ENCODE results near the gene IDUA.

Gene IDUA

GRCh38 chr4:956531-957230 is 30.2 kb upstream of the IDUA start:
- DNase-seq, result no peak

GRCh38 chr4:957231-957580 is 29.6 kb upstream of the IDUA start:
- no peak for DNase-seq

- DNase-seq, result no peak
Observed at GRCh38 chr4:957581-958313, 29.1 kb upstream of the IDUA start.

GRCh38 chr4:958314-958665 is 28.6 kb upstream of the IDUA start:
- DNase-seq, result no peak

GRCh38 chr4:958696-959337 is 28.0 kb upstream of the IDUA start:
- DNase-seq, result no peak

GRCh38 chr4:959338-960139 is 27.3 kb upstream of the IDUA start:
- DNase-seq, result no peak

- no peak for DNase-seq
Observed at GRCh38 chr4:960140-960635, 26.7 kb upstream of the IDUA start.

GRCh38 chr4:960636-961350 is 26.1 kb upstream of the IDUA start:
- no peak for DNase-seq

GRCh38 chr4:961351-962230 is 25.3 kb upstream of the IDUA start:
- DNase-seq, result no peak

- no peak for DNase-seq
Observed at GRCh38 chr4:962231-963208, 24.3 kb upstream of the IDUA start.

GRCh38 chr4:963276-964225 is 23.3 kb upstream of the IDUA start:
- no peak for DNase-seq

GRCh38 chr4:964346-965025 is 22.4 kb upstream of the IDUA start:
- DNase-seq, result no peak

GRCh38 chr4:965048-965765 is 21.6 kb upstream of the IDUA start:
- no peak for DNase-seq

- no peak for DNase-seq
Observed at GRCh38 chr4:965766-966134, 21.1 kb upstream of the IDUA start.

GRCh38 chr4:966266-967112 is 20.4 kb upstream of the IDUA start:
- DNase-seq, result no peak
